ENCODE data around the gene C5orf63.

The C5orf63 gene

GRCh38 chr5:127028822-127029457, 44.4 kb downstream of the C5orf63 start:
- TF ChIP-seq EZH2 (IDR thresholded peaks at IDR 0.05; ENCODE audit: borderline replicate concordance, low read depth, low read length, severe bottlenecking) (no peak), CTCF (IDR thresholded peaks at IDR 0.05; ENCODE audit: borderline replicate concordance, extremely low read depth, low read length, poor library complexity, severe bottlenecking) (no peak)
- no peaks in the 10 kb centered on the region for H4K20me1 ChIP-seq (ENCODE audit: insufficient read depth, low read length)
- H3K9ac ChIP-seq (ENCODE audit: low read depth, low read length), result no peak overlapping the region
- no peak overlapping the region for H3K27ac ChIP-seq (ENCODE audit: low read length)
- H2AFZ ChIP-seq (ENCODE audit: low read depth, low read length), result no peak overlapping the region
- no peak for DNase-seq
- ATAC-seq (ENCODE audit: insufficient read depth, low read depth), result no peak
- no peak overlapping the region for H3K4me3 ChIP-seq (ENCODE audit: low read depth in 1 of 2, low read length in 2 of 2)
- peaks cover 4% of the 10 kb centered on the region for H3K27me3 ChIP-seq (ENCODE audit: insufficient read depth, low read length, poor library complexity)
- H3K4me1 ChIP-seq (ENCODE audit: insufficient read depth, low read length), result no peaks in the 10 kb centered on the region
- no peaks in the 10 kb centered on the region for H3K36me3 ChIP-seq (ENCODE audit: insufficient read depth, low read length)
- no peaks in the 10 kb centered on the region for H3K79me2 ChIP-seq (ENCODE audit: insufficient read depth, low read length)
- H3K4me2 ChIP-seq (ENCODE audit: insufficient read depth, low read length), result no peak overlapping the region
- no peaks in the 10 kb centered on the region for H3K9me3 ChIP-seq (ENCODE audit: insufficient read depth, low read length, severe bottlenecking)

GRCh38 chr5:127027539-127027938, 45.8 kb downstream of the C5orf63 start:
- ATAC-seq (ENCODE audit: insufficient read depth, low read depth), result no peak
- peaks cover 4% of the 10 kb centered on the region for H3K27me3 ChIP-seq (ENCODE audit: insufficient read depth, low read length, poor library complexity)
- no peaks in the 10 kb centered on the region for H3K9me3 ChIP-seq (ENCODE audit: insufficient read depth, low read length, severe bottlenecking)
- no peak for TF ChIP-seq CTCF (IDR thresholded peaks at IDR 0.05; ENCODE audit: borderline replicate concordance, extremely low read depth, low read length, poor library complexity, severe bottlenecking)
- no peak for TF ChIP-seq EZH2 (IDR thresholded peaks at IDR 0.05; ENCODE audit: borderline replicate concordance, low read depth, low read length, severe bottlenecking)
- H3K9ac ChIP-seq (ENCODE audit: low read depth, low read length), result no peak overlapping the region
- no peaks in the 10 kb centered on the region for H4K20me1 ChIP-seq (ENCODE audit: insufficient read depth, low read length)
- no peaks in the 10 kb centered on the region for H3K36me3 ChIP-seq (ENCODE audit: insufficient read depth, low read length)
- H3K4me3 ChIP-seq (ENCODE audit: low read depth in 1 of 2, low read length in 2 of 2), result no peak overlapping the region
- H3K79me2 ChIP-seq (ENCODE audit: insufficient read depth, low read length), result no peaks in the 10 kb centered on the region
- no peak overlapping the region for H3K27ac ChIP-seq (ENCODE audit: low read length)
- no peak overlapping the region for H3K4me2 ChIP-seq (ENCODE audit: insufficient read depth, low read length)
- no peaks in the 10 kb centered on the region for H3K4me1 ChIP-seq (ENCODE audit: insufficient read depth, low read length)
- no peak overlapping the region for H2AFZ ChIP-seq (ENCODE audit: low read depth, low read length)
- DNase-seq, result no peak

GRCh38 chr5:127026166-127026565, 47.1 kb downstream of the C5orf63 start:
- Histone ChIP-seq H3K4me2 (ENCODE audit: insufficient read depth, low read length) (no peak overlapping the region), H3K27me3 (ENCODE audit: insufficient read depth, low read length, poor library complexity) (peaks cover 4% of the 10 kb centered on the region), H4K20me1 (ENCODE audit: insufficient read depth, low read length) (no peaks in the 10 kb centered on the region), H3K9ac (ENCODE audit: low read depth, low read length) (no peak overlapping the region), H3K27ac (ENCODE audit: low read length) (no peak overlapping the region), H3K4me1 (ENCODE audit: insufficient read depth, low read length) (no peaks in the 10 kb centered on the region), H3K36me3 (ENCODE audit: insufficient read depth, low read length) (no peaks in the 10 kb centered on the region), H2AFZ (ENCODE audit: low read depth, low read length) (no peak overlapping the region), H3K9me3 (ENCODE audit: insufficient read depth, low read length, severe bottlenecking) (no peaks in the 10 kb centered on the region), H3K79me2 (ENCODE audit: insufficient read depth, low read length) (no peaks in the 10 kb centered on the region), H3K4me3 (ENCODE audit: low read depth in 1 of 2, low read length in 2 of 2) (no peak overlapping the region)
- TF ChIP-seq EZH2 (IDR thresholded peaks at IDR 0.05; ENCODE audit: borderline replicate concordance, low read depth, low read length, severe bottlenecking), result no peak
- TF ChIP-seq CTCF (IDR thresholded peaks at IDR 0.05; ENCODE audit: borderline replicate concordance, extremely low read depth, low read length, poor library complexity, severe bottlenecking), result no peak
- ATAC-seq (ENCODE audit: insufficient read depth, low read depth) (no peak), DNase-seq (no peak)
